Osteocyte (in vitro differentiated cells): ENCODE measurements around the gene CCDC71L. TPM values are rescaled to one million over a fixed set of nuclear protein-coding genes. Genes with fewer than 3 reads are reported as not detected.

Experiments used
- DNase-seq: peaks from one replicate; pipeline ENCODE4 v3.0.0; 2021; ENCODE audit warnings: mixed read lengths; ENCODE audit not compliant: unreplicated experiment; ENCODE audit errors: extremely low spot score
- H3K27ac Mint-ChIP-seq: one replicate; pipeline ENCODE4 v1.8.0; 2021; ENCODE audit warnings: mild to moderate bottlenecking, mixed read lengths; ENCODE audit not compliant: unreplicated experiment
- H3K27me3 Mint-ChIP-seq: one replicate; pipeline ENCODE4 v1.8.0; 2021; ENCODE audit warnings: mixed read lengths; ENCODE audit not compliant: unreplicated experiment
- H3K36me3 Mint-ChIP-seq: one replicate; pipeline ENCODE4 v1.8.0; 2021; ENCODE audit warnings: mixed read lengths; ENCODE audit not compliant: unreplicated experiment
- H3K4me1 Mint-ChIP-seq: one replicate; pipeline ENCODE4 v1.8.0; 2021; ENCODE audit warnings: mixed read lengths; ENCODE audit not compliant: unreplicated experiment
- H3K4me3 Mint-ChIP-seq: one replicate; pipeline ENCODE4 v1.8.0; 2021; ENCODE audit warnings: mild to moderate bottlenecking, moderate library complexity, mixed read lengths; ENCODE audit not compliant: unreplicated experiment
- H3K9me3 Mint-ChIP-seq: one replicate; pipeline ENCODE4 v1.8.0; 2021; ENCODE audit warnings: mixed read lengths; ENCODE audit not compliant: unreplicated experiment
- total RNA-seq: library from RNA; stranded (reverse); gene quantifications from 2 replicates; pipeline ENCODE4 v1.2.1, GENCODE V29; 2021
- TF ChIP-seq, protein P1 (sequence below): fragments of 200-600 bp; sonication (generic); IDR thresholded peaks from 2 replicates; pipeline ENCODE4 v1.5.0; 2021; ENCODE audit warnings: antibody characterized with exemption, mild to moderate bottlenecking, moderate library complexity

The CCDC71L gene
- total RNA-seq, 1 donor from 2014 or later: 45.2 TPM

DNA sequence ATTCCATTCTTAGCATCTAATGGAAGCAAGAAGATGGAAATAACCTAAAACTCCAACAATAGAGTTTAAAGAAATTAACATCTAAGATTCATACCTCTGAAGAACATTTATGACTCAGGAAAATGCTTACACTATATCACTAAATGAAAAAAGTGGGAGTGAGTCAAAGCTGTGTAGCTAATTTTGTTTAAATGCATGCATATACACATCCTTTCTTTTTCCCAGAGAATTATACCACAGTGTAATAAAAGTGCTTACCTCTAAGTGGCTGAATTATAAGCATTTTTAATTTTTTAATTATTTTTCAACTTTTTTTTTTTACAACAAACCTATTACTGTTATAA is 44.3 kb downstream of the CCDC71L start:
- Mint-ChIP-seq H3K36me3 (peaks cover 5% of the 10 kb centered on the region), H3K4me3 (no peak overlapping the region), H3K9me3 (peaks cover 12% of the 10 kb centered on the region), H3K27ac (peak overlapping the region; percentile 79), H3K4me1 (peaks cover 67% of the 10 kb centered on the region), H3K27me3 (no peaks in the 10 kb centered on the region)
- TF ChIP-seq, protein P1, sequence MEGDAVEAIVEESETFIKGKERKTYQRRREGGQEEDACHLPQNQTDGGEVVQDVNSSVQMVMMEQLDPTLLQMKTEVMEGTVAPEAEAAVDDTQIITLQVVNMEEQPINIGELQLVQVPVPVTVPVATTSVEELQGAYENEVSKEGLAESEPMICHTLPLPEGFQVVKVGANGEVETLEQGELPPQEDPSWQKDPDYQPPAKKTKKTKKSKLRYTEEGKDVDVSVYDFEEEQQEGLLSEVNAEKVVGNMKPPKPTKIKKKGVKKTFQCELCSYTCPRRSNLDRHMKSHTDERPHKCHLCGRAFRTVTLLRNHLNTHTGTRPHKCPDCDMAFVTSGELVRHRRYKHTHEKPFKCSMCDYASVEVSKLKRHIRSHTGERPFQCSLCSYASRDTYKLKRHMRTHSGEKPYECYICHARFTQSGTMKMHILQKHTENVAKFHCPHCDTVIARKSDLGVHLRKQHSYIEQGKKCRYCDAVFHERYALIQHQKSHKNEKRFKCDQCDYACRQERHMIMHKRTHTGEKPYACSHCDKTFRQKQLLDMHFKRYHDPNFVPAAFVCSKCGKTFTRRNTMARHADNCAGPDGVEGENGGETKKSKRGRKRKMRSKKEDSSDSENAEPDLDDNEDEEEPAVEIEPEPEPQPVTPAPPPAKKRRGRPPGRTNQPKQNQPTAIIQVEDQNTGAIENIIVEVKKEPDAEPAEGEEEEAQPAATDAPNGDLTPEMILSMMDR: no peak
- no peak for DNase-seq

DNA sequence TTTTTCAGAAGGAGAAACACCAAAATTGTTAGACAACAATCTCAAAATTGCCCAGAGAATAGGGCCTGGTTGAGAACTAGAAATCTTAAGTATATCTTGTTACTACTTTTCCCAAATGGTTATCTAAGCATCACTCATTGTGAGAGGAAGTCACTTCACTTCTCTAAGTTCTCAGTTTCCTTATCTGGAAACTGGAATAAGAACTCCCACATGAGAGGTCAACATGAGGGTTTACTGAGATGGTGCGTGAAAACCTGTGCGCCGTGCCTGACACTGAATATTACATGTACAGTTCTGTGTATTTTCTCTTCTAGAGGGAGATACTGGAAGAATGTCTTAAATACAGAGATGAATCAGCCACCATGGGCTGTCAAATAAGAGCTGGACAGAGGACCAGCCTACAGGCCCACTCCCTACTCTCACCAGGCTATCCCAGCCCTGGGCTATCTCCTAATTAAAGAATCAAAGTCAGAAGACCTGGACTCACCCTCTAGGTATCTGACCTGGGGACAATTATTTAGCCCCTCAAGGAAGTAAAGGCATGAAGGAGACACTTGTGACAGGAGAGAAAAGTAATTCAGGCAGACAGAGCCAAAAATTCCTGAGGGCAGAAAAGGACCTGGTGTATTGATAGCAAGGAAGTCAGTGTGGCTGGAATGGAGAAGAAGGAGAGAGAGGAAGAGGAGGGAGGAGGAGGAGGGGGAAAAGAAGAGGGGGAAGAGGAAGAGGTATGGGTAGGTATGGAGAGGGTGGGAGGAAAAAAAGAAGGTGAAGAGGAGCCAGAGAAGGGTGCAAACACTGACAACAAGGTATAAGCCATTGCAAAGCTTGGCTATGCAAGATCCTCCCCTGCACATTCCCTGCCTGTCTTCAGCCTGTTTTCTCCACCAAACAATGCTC is 44.9 kb downstream of the CCDC71L start:
- TF ChIP-seq, protein P1: no peak
- peaks cover 5% of the 10 kb centered on the region for H3K36me3 Mint-ChIP-seq
- H3K27me3 Mint-ChIP-seq: no peaks in the 10 kb centered on the region
- no peak overlapping the region for H3K4me3 Mint-ChIP-seq
- H3K27ac Mint-ChIP-seq: peak overlapping the region; percentile 79
- no peak for DNase-seq
- peaks cover 73% of the 10 kb centered on the region for H3K4me1 Mint-ChIP-seq
- H3K9me3 Mint-ChIP-seq: peaks cover 12% of the 10 kb centered on the region

DNA sequence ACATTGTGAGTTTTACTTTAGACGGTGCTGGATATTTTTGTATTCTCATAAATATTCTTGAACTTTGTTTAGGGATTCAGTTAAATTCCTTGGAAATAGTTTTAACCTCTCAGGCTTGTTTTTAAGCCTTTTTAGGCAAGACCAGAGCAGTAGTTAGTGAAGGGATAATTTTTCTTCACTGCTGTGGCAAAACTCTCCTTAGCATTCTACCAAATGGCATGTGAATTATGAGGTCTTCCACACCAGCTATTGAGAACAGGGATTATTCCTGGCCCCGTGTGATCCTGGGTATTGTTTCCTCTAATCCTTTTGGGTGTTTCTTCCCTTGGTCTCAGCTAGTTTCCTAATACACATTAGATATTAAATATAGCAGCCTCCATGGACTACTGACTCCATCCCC is 46.2 kb downstream of the CCDC71L start:
- Mint-ChIP-seq H3K27me3 (no peaks in the 10 kb centered on the region), H3K9me3 (peaks cover 12% of the 10 kb centered on the region), H3K4me1 (peaks cover 78% of the 10 kb centered on the region), H3K4me3 (no peak overlapping the region), H3K36me3 (peaks cover 2% of the 10 kb centered on the region), H3K27ac (peak overlapping the region; percentile 79)
- no peak for DNase-seq
- TF ChIP-seq, protein P1: no peak

DNA sequence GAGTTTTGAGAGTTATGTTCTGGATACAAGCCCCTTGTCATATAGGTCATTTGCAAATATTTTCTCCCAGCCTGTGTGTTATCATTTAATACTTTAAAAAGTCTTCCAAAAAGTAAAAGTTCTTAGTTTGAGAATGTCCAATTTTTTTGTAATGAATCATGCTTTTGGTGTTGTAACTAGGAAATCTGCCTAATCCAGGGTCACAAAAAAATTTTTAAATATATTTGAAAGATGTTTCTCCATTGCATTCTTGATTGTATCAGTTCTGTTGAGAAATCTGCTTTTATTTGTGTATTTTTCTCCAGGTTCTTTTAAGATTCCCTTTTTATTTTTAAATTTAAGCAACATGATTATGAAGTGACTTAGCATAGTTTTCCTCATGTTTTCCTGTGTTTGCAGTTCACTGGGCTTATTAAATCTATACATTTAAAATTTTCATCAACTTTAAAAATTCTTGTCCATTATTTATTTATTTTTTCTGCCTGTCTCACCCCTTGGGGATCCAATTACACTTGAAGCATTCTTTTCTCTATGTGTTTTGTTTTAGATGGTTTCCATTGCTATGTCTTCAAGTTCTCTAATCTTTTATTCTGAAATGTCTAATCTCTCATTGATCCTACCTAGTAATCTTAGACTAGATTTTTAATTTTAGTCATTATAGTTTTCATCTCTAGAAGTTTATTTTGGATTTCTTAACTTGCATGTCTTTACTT is 47.0 kb downstream of the CCDC71L start:
- H3K4me3 Mint-ChIP-seq: no peak overlapping the region
- TF ChIP-seq, protein P1: no peak
- no peak for DNase-seq
- H3K27ac Mint-ChIP-seq: peak overlapping the region; percentile 79
- H3K36me3 Mint-ChIP-seq: no peaks in the 10 kb centered on the region
- H3K27me3 Mint-ChIP-seq: no peaks in the 10 kb centered on the region
- H3K4me1 Mint-ChIP-seq: peaks cover 81% of the 10 kb centered on the region
- H3K9me3 Mint-ChIP-seq: peaks cover 10% of the 10 kb centered on the region

DNA sequence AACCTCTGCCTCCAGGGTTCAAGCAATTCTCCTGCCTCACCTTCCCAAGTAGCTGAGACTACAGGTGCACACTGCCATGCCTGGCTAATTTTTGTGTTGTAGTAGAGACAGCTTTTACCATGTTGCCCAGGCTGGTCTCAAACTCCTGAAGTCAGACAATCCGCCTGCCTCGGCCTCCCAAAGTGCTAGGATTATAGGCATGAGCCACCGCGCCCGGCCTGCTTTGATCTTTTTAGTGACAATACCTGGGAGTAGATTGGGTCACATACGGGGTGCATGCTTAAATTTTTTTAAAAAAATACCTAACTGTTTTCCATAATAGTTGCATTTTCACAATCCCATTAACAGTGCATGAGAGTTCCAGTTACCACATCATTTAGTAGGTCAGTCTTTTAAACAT is 47.7 kb downstream of the CCDC71L start:
- Mint-ChIP-seq H3K27me3 (no peaks in the 10 kb centered on the region), H3K9me3 (peaks cover 8% of the 10 kb centered on the region), H3K27ac (peak overlapping the region; percentile 79), H3K4me3 (no peak overlapping the region), H3K4me1 (peaks cover 77% of the 10 kb centered on the region), H3K36me3 (no peaks in the 10 kb centered on the region)
- TF ChIP-seq, protein P1: no peak
- no peak for DNase-seq
